Prostate gland (tissue), 2 donors: ENCODE results near the gene TRPV5.

Source experiments
- CTCF ChIP-seq, 4 experiments: fragments of 200-600 bp in 2 of 4; fragments of 450-650 bp in 2 of 4; sonication (generic) in 2 of 4; IDR thresholded peaks; 1 replicate in 3 of 4; 2 replicates in 1 of 4; pipeline ENCODE4 v1.5.1; 2016 to 2019; ENCODE audit warnings: antibody characterized with exemption in 4 of 4, mild to moderate bottlenecking in 2 of 4, moderate library complexity in 2 of 4
- POLR2AphosphoS5 ChIP-seq: sonication (generic); formaldehyde crosslinking; IDR thresholded peaks from one replicate; pipeline ENCODE4 v1.6.1; 2017; ENCODE audit warnings: antibody characterized with exemption

GRCh38 chr7:142927949-142928348, 5.6 kb downstream of the TRPV5 start:
- no peak for TF ChIP-seq CTCF (IDR thresholded peaks at IDR 0.05)
- no peak for TF ChIP-seq POLR2AphosphoS5
